ENCODE measurements around the gene KCNH6.

KCNH6 gene

DNA sequence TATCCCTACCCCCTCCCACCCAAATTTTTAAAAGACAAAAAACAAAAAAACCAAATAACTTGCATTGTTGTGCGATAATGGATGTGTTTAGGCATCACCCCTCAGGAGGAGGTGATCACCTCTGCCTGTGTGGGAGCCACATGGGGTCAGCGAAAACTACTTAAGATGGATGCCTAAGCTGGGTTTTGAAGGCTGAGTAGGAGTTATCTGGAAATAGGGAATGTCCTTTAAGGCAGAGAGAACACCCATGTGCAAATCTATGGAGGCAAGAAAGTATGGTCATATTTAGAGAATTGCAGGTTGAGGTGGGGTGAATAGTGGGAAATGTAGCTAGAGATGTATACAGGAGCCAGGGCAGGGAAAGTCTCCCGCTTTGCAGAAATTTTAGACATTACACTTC lies 72.0 kb downstream of the KCNH6 start:
- Mint-ChIP-seq H3K36me3 (ENCODE audit: low read depth) (peaks cover 20% of the 10 kb centered on the region), H3K27ac (peak overlapping the region; percentile 2), H3K4me1 (ENCODE audit: low read depth) (peaks cover 24% of the 10 kb centered on the region), H3K4me3 (no peak overlapping the region), H3K27me3 (ENCODE audit: low read depth) (no peaks in the 10 kb centered on the region), H3K9me3 (no peaks in the 10 kb centered on the region)
- no peak for DNase-seq (ENCODE audit: low spot score)

Data from T-helper 2 cell treated with Interferon-gamma antibody and Interleukin-4, amounts not matched to agents 5 μg/mL and 100 μg/mL, for 36 hours (primary cell).